SU-DHL-6 (cell line): ENCODE results near the gene GNB1L.

Source experiments
- H2AFZ ChIP-seq: fragments of 200-600 bp; sonication (generic); 2 replicates; pipeline ENCODE4 v1.6.1; 2014; ENCODE audit warnings: low read depth, mild to moderate bottlenecking, moderate library complexity, mixed read lengths, antibody characterized with exemption, low read length; ENCODE audit not compliant: severe bottlenecking
- H3F3A ChIP-seq: fragments of 200-600 bp; shearing (Covaris generic); 2 replicates; pipeline ENCODE4 v1.6.0; 2016; ENCODE audit warnings: antibody characterized with exemption, mild to moderate bottlenecking; ENCODE audit not compliant: insufficient read depth
- H3K27ac ChIP-seq: fragments of 200-600 bp; sonication (generic); 2 replicates; pipeline ENCODE4 v1.5.1; 2016; ENCODE audit warnings: low read depth, mild to moderate bottlenecking, low read length, moderate library complexity, mixed read lengths
- H3K27me3 ChIP-seq: fragments of 200-600 bp; sonication (generic), shearing (Covaris generic); 2 replicates; pipeline ENCODE4 v1.6.0; 2014; ENCODE audit warnings: mild to moderate bottlenecking, low read length
- H3K36me3 ChIP-seq: fragments of 200-600 bp; sonication (generic); 2 replicates; pipeline ENCODE4 v1.6.1; 2014; ENCODE audit warnings: mild to moderate bottlenecking, low read length, mixed read lengths
- H3K4me2 ChIP-seq: fragments of 300-600, 200-600 bp; shearing (Covaris generic), sonication (generic); 2 replicates; pipeline ENCODE4 v1.6.0; 2014; ENCODE audit warnings: low read length, low read depth, mild to moderate bottlenecking; ENCODE audit not compliant: poor library complexity, severe bottlenecking
- H3K4me3 ChIP-seq: fragments of 200-600 bp; sonication (generic); 2 replicates; pipeline ENCODE4 v1.5.1; 2014; ENCODE audit warnings: antibody characterized with exemption, low read length, mild to moderate bottlenecking, mixed read lengths; ENCODE audit not compliant: insufficient read depth, poor library complexity, severe bottlenecking
- H3K79me2 ChIP-seq: fragments of 200-600 bp; sonication (generic); 2 replicates; pipeline ENCODE4 v1.6.1; 2014; ENCODE audit warnings: mild to moderate bottlenecking, low read length, moderate library complexity; ENCODE audit not compliant: insufficient read depth
- H3K9ac ChIP-seq: fragments of 200-600 bp; sonication (generic); 2 replicates; pipeline ENCODE4 v1.7.0; 2014; ENCODE audit warnings: mild to moderate bottlenecking, low read length
- H3K9me2 ChIP-seq: fragments of 200-600 bp; sonication (generic); replicated peaks from 2 replicates; pipeline ENCODE4 v1.6.1; 2014; ENCODE audit warnings: low read length; ENCODE audit not compliant: insufficient read depth
- H3K9me3 ChIP-seq: fragments of 200-600 bp; sonication (generic); 2 replicates; pipeline ENCODE4 v1.6.1; 2014; ENCODE audit warnings: low read length, mixed read lengths; ENCODE audit not compliant: insufficient read depth
- H4K20me1 ChIP-seq: fragments of 200-600 bp; sonication (generic); 2 replicates; pipeline ENCODE4 v1.6.1; 2014; ENCODE audit warnings: low read depth, mild to moderate bottlenecking, antibody characterized with exemption, low read length, moderate library complexity, mixed read lengths
- EZH2phosphoT487 ChIP-seq: fragments of 200-600 bp; sonication (generic), shearing (Covaris generic); conservative IDR thresholded peaks from 2 replicates; pipeline ENCODE4 v1.6.1; 2018; ENCODE audit warnings: mild to moderate bottlenecking, antibody characterized with exemption, low read length, moderate library complexity, mixed read lengths
- TF ChIP-seq, protein P1 (sequence below): fragments of 200-600 bp; sonication (generic); IDR thresholded peaks from one replicate; pipeline ENCODE4 v1.5.1; 2017; ENCODE audit warnings: antibody characterized with exemption, mild to moderate bottlenecking, low read length, moderate library complexity; ENCODE audit not compliant: insufficient read depth, poor library complexity, severe bottlenecking

The GNB1L gene

GRCh38 chr22:19841641-19842392, 12.9 kb downstream of the GNB1L start:
- Histone ChIP-seq H4K20me1 (no peaks in the 10 kb centered on the region), H3K36me3 (no peaks in the 10 kb centered on the region), H3K9me2 (no peaks in the 10 kb centered on the region), H3F3A (no peaks in the 10 kb centered on the region), H3K4me3 (no peak overlapping the region), H3K79me2 (no peaks in the 10 kb centered on the region), H3K27ac (no peak overlapping the region), H3K9ac (no peak overlapping the region), H3K27me3 (no peaks in the 10 kb centered on the region), H3K4me2 (no peak overlapping the region), H3K9me3 (no peaks in the 10 kb centered on the region), H2AFZ (no peak overlapping the region)
- no peak for TF ChIP-seq EZH2phosphoT487
- TF ChIP-seq, protein P1, sequence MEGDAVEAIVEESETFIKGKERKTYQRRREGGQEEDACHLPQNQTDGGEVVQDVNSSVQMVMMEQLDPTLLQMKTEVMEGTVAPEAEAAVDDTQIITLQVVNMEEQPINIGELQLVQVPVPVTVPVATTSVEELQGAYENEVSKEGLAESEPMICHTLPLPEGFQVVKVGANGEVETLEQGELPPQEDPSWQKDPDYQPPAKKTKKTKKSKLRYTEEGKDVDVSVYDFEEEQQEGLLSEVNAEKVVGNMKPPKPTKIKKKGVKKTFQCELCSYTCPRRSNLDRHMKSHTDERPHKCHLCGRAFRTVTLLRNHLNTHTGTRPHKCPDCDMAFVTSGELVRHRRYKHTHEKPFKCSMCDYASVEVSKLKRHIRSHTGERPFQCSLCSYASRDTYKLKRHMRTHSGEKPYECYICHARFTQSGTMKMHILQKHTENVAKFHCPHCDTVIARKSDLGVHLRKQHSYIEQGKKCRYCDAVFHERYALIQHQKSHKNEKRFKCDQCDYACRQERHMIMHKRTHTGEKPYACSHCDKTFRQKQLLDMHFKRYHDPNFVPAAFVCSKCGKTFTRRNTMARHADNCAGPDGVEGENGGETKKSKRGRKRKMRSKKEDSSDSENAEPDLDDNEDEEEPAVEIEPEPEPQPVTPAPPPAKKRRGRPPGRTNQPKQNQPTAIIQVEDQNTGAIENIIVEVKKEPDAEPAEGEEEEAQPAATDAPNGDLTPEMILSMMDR, result no peak

GRCh38 chr22:19840955-19841640, 13.6 kb downstream of the GNB1L start:
- H2AFZ ChIP-seq, result no peak overlapping the region
- H3K79me2 ChIP-seq, result no peaks in the 10 kb centered on the region
- H3K27ac ChIP-seq, result no peak overlapping the region
- no peaks in the 10 kb centered on the region for H3K27me3 ChIP-seq
- no peaks in the 10 kb centered on the region for H3K36me3 ChIP-seq
- no peaks in the 10 kb centered on the region for H3F3A ChIP-seq
- no peak overlapping the region for H3K4me3 ChIP-seq
- H3K4me2 ChIP-seq, result no peak overlapping the region
- H3K9ac ChIP-seq, result no peak overlapping the region
- TF ChIP-seq, protein P1, result no peak
- TF ChIP-seq EZH2phosphoT487, result no peak
- H3K9me2 ChIP-seq, result no peaks in the 10 kb centered on the region
- H3K9me3 ChIP-seq, result no peaks in the 10 kb centered on the region
- no peaks in the 10 kb centered on the region for H4K20me1 ChIP-seq

- no peaks in the 10 kb centered on the region for H3K36me3 ChIP-seq
- no peak overlapping the region for H2AFZ ChIP-seq
- no peak for TF ChIP-seq EZH2phosphoT487
- TF ChIP-seq, protein P1, result no peak
- no peaks in the 10 kb centered on the region for H3F3A ChIP-seq
- no peaks in the 10 kb centered on the region for H3K9me2 ChIP-seq
- H3K27me3 ChIP-seq, result no peaks in the 10 kb centered on the region
- H3K9me3 ChIP-seq, result no peaks in the 10 kb centered on the region
- H3K27ac ChIP-seq, result no peak overlapping the region
- H3K9ac ChIP-seq, result no peak overlapping the region
- no peak overlapping the region for H3K4me2 ChIP-seq
- H3K4me3 ChIP-seq, result no peak overlapping the region
- H4K20me1 ChIP-seq, result no peaks in the 10 kb centered on the region
- H3K79me2 ChIP-seq, result no peaks in the 10 kb centered on the region
These were observed 14.6 kb downstream of the GNB1L start for GRCh38 chr22:19840059-19840458.
